Measurements from ENCODE around the gene SMURF1.
"Not testable (repeated sequence)": the region's sequence is repeated elsewhere in the genome, so short reads cannot be mapped to it uniquely, and the experiment has no call there.

SMURF1 gene

DNA sequence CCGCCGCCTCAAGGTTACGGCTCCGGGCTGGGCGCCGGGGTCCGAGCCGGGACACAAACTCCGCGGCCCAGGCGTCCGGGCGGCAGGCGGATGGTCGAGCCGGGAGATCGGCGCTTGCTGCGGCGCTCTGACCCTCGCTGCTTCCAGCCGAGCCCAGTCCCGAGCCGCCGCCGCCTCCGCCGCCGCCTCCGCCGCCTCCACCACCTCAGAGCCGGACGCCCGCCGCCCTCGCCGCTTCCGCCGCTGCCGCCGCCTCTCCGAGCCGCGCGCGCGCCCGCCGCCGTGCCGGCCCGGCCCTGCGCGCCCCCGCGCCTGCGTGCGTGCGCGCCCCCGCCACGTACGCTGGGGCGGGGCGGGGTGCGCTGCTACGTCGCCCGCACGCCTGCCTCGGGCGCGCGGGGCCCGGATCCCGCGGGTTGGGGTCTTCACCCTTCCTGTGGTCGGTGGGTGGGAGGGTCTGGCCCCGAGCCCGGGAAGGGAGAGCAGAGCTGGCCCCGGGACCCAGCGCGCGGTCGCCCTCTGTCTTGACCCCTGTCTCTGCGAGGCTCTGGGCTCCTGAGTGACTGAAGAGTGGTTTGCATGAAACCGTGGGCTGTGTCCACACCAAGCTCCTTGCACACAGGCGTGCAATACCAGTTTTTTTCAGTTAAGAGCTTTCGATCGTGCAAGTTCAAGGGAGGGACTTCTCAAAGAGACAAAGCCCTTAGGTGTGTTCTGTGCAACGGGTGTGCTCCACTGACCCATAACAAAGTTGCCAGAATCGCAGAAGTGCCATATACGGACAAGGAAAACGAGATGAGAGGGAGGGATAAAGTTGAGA is at the start of gene SMURF1:
SMURF1 (minus strand) TSS at position 256 of the 820 bp plus-strand sequence. CDS start 328 bp downstream, outside the sequence.
- DNase-seq (ENCODE audit: low read depth) = peak; percentile 32

GRCh38 chr7:99191869-99192596 is 48.1 kb upstream of the SMURF1 start:
- no peak for DNase-seq (ENCODE audit: low read depth)

DNA sequence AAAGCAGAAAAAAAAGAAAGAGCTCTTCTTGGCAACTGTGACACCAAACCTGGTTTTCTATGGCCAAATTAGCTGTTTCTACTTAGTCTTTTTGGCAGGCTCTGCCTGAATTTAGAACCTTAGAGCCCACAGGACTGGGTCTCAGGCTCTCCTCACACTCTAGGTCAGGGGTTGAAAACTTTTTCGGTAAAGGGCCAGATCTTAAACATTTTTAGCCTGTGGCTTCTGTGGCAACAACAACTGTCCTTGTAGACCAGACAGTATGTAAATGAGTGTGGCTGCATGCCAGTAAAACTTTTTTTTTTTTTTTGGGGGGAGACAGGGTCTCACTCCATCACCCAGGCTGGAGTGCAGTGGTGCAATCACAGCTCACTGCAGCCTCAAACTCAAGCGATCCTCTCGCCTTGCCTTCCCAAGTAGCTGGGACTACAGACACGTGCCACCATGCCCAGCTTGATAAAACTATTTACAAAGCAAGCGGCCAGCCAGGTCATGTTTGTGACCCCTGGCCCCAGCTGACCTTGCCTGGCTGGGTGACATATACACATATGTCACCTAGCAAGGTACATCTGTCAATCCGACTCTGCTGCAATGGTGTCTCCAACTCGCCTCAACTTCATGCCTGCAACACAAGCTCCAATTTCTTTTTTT is 46.6 kb upstream of the SMURF1 start:
- DNase-seq (ENCODE audit: low read depth) = no peak

DNA sequence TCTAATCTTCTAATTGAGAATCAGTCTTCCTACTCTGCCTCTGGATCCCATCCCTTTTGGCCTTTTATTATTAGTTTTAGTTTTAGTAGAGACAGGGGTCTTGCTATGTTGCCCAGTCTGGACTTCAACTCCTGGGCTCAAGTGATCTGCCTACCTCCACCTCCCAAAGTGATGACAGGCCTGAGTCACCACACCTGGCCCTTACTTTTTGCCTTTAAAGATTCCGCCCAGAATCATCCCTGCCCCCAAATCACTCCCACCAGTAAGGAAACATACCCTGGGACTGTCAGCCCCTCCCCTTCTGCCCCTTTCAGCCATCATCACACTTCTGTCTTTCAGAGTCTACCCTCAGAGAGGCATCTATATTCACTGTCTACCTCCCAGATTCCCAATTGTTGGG is 45.3 kb upstream of the SMURF1 start:
- DNase-seq (ENCODE audit: low read depth) = no peak

- DNase-seq (ENCODE audit: low read depth) = no peak
Measured at GRCh38 chr7:99188221-99188620, 44.3 kb upstream of the SMURF1 start.

GRCh38 chr7:99184532-99185218 is 40.8 kb upstream of the SMURF1 start:
- DNase-seq (ENCODE audit: low read depth) = no peak

- no peak for DNase-seq (ENCODE audit: low read depth)
Measured at GRCh38 chr7:99180067-99180650, 36.3 kb upstream of the SMURF1 start.

DNA sequence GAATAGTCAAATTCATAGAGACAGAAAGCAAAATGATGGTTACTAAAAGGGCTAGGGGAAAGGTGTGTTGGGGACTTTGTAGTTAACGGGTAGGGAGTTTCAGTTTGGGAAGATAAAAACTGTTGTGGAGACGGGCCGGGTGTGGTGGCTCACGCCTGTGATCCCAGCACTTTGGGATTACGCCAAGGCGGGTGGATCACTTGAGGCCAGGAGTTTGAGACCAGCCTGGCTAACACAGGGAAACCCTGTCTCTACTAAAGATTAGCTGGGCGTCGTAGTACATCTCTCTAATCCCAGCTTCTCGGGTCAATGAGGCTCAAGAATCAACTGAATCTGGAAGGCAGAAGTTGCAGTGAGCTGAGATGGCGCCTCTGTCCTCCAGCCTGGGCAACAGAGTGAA is 33.3 kb upstream of the SMURF1 start:
- no peak for DNase-seq (ENCODE audit: low read depth)

- DNase-seq (ENCODE audit: low read depth) = peak; percentile 9
Measured at GRCh38 chr7:99173787-99174186, 29.9 kb upstream of the SMURF1 start.

DNA sequence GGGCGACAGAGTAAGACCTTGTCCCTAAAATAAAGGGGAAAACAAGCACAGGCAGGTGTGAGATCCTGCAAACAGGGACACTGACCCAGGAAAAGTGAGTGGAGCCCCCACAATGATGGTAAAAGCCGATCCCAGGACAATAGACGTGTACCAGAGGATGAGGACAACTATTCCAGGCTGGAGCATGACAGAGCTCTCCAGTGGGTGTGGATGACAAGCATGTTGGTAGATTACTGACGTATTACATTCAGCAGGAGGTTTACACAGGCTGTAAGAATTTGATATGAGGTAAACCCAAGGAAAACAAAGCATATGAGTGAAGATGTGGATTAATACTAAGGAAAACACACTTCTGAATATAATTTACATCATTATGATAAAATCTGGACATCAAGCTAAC is 27.8 kb upstream of the SMURF1 start:
- peak; percentile 41 for DNase-seq (ENCODE audit: low read depth)

GRCh38 chr7:99170730-99171074 is 26.8 kb upstream of the SMURF1 start:
- no peak for DNase-seq (ENCODE audit: low read depth)

DNA sequence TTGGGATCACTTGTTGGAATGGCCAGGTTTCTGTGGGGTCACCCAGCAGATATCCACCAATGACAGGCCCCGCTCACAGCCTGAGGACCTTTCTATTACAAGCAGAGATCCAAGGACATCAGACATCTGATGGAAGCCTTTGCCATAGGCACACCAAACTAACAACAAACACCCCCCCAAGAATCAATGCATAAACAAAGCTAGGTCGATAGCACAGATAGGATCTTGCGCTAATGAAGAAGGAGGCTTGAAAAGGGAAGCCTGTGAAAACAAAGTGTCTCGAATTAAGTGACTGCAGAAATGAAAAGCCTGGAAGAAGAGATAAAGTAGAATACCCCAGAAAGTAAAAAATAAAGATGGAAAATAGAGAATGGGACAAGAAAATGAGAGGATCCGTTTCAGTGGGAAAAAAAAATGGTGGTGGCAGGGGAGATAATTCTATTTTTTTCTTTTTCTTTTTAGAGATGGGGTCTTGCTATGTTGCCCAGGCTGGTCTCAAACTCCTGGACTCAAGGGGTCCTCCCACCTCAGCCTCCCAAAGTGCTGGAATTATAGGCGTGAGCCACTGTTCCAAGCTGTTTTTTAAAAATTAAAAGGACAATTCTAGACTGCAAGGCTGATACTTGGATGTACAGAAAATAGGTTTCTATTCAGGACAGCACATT is 26.3 kb upstream of the SMURF1 start:
- no peak for DNase-seq (ENCODE audit: low read depth)

- DNase-seq (ENCODE audit: low read depth) = no peak
Measured at GRCh38 chr7:99167072-99167471, 23.2 kb upstream of the SMURF1 start.

DNA sequence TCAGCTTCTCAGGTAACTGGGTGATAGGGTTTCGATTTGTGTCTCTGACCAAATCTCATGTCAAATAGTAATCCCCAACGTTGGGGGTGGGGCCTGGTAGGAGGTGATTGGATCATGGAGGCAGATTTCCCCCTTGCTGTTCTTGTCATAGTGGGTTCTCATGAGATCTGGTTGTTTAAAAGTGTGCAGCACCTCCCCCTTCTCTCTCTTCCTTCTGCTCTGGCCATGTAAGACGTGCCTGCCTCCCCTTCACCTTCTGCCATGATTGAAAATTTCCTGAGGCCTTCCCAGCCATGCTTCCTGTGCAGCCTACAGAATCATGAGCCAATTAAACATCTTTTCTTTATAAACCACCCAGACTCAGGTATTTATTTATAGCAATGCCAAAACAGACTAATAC is 21.9 kb upstream of the SMURF1 start:
- DNase-seq (ENCODE audit: low read depth) = no peak

DNA sequence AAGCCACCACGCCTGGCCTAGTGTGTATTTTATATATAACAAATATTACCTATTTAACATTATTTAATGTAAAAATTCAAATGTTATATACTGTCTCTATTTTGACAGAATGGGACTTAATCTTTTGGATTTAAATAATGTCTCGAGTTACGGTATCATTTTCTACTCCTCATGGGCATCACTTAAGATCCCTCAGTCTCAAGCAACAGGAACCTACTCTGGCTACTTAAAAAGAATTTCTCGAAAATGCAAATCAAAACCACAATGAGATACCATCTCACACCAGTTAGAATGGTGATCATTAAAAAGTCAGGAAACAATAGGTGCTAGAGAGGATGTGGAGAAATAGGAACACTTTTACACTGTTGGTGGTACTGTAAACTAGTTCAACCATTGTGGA is 19.8 kb upstream of the SMURF1 start:
- not testable (repeated sequence) for DNase-seq (ENCODE audit: low read depth)

- DNase-seq (ENCODE audit: low read depth) = no peak
Measured at GRCh38 chr7:99156649-99157048, 12.7 kb upstream of the SMURF1 start.

- DNase-seq (ENCODE audit: low read depth) = no peak
Measured at GRCh38 chr7:99155211-99155610, 11.3 kb upstream of the SMURF1 start.

GRCh38 chr7:99146979-99147378 is 3.1 kb upstream of the SMURF1 start:
- DNase-seq (ENCODE audit: low read depth) = no peak

GRCh38 chr7:99143521-99143852 is 421 bp downstream of the SMURF1 start:
- DNase-seq (ENCODE audit: low read depth) = no peak

GRCh38 chr7:99142727-99143520 is 984 bp downstream of the SMURF1 start:
- peak; percentile 95 for DNase-seq (ENCODE audit: low read depth)
